ENCODE results near the gene DCTD.

The DCTD gene

DNA sequence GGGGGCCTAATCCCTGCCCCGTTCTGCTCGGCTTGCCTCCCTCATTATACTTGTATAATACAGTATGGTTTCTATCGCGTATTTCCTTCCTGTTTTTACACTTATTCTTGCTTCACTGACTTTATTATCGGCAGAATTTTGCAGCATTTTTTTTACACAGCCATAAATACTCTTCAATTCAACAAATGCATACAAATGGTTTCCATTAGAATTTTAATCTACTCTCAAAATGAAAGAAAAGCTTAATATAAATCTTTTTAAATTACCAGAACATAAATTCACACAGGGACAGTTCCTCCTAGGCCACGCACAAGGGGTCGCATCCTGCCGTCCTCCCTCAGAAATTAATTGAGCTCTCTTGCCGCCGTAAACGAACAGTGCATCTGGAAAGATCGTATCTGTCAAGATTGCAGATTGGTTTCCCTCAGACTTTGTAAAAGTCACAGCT, 42.9 kb downstream of the DCTD start:
- no peak for DNase-seq (ENCODE audit: extremely low read depth in 1 of 2, low read depth in 1 of 2)

GRCh38 chr4:182873726-182874125, 43.5 kb downstream of the DCTD start:
- DNase-seq (ENCODE audit: extremely low read depth in 1 of 2, low read depth in 1 of 2), result no peak

- no peak for DNase-seq (ENCODE audit: extremely low read depth in 1 of 2, low read depth in 1 of 2)
Observed at GRCh38 chr4:182873289-182873688, 43.9 kb downstream of the DCTD start.

- no peak for DNase-seq (ENCODE audit: extremely low read depth in 1 of 2, low read depth in 1 of 2)
Observed at GRCh38 chr4:182872886-182873285, 44.3 kb downstream of the DCTD start.

DNA sequence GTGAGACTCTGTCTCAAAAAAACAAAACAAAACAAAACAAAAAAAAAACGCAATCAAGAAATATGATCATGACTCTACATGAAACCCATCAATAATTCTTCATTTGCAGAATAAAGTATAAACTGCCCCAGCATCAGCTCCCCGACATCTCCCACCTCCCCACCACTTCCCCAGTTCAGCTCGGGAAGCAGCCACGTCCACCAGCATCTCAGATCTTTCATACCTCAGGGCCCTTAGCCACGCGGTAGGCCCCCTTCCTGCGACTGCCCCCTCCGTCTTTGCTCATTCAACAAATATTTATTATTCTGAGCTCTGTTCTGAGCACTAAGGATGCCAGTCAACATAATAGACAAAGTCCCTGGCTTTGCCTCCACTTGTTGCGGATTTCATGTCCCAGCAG, 45.6 kb downstream of the DCTD start:
- DNase-seq (ENCODE audit: extremely low read depth in 1 of 2, low read depth in 1 of 2), result no peak

- DNase-seq (ENCODE audit: extremely low read depth in 1 of 2, low read depth in 1 of 2), result no peak
Observed at GRCh38 chr4:182869697-182870096, 47.5 kb downstream of the DCTD start.

GRCh38 chr4:182866746-182867145, 50.4 kb downstream of the DCTD start:
- DNase-seq (ENCODE audit: extremely low read depth in 1 of 2, low read depth in 1 of 2), result no peak

DNA sequence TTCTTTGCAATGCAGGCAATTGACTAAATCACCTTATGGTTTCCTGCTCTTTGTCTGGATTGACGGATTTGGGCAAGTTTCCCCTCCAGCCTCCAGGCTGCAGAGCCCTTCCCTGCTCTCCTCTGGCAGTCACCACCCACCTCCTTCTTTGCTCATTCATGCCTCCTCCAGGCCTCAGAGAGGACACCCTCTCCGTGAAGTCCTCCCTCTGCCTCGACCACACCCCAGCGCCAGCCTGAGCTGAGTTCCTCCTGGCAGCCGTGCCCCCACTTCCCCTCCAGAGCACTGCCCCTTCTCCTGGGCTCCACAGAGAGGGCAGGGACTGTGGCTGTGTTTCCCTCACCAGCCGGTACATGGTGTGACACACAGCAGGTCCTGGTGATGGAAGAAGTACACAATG, 53.7 kb downstream of the DCTD start:
- DNase-seq (ENCODE audit: extremely low read depth in 1 of 2, low read depth in 1 of 2), result no peak

GRCh38 chr4:182862921-182863320, 54.3 kb downstream of the DCTD start:
- no peak for DNase-seq (ENCODE audit: extremely low read depth in 1 of 2, low read depth in 1 of 2)

DNA sequence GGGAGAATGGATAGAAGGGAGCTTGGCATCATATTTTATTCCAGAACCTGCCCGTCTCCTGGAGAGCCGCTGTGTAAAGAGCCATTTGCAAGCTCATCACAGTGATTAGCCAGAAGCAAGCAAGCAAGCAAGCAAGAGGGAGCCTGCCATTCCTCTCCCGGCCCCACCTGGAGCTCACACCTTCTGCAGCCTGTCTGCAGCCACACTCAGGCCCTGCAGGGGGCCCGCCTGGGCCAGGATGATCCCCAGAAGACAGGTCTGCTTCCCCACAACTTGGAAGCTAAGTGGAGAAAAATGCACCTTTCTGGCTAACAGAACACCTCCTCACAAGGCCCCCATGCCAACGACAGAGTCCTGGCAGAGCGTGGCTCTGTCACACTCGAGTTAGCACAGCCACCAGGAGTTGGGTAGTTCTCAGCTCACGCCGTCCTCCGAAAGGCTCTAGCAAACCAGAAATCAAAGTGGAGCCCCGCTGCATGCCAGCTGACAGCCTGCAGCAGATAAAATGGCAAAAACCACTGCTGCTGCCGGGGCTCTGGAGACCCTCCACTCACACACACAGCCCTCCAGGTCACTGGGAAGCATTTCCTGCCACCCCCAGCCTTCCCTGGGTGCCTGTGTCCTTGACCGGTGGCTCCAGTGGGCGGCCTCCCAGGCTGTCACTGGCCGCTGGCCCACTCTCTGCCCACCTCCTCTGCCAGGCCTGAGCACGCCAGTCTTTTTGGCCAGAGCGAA, 54.9 kb downstream of the DCTD start:
- DNase-seq (ENCODE audit: extremely low read depth in 1 of 2, low read depth in 1 of 2), result no peak

DNA sequence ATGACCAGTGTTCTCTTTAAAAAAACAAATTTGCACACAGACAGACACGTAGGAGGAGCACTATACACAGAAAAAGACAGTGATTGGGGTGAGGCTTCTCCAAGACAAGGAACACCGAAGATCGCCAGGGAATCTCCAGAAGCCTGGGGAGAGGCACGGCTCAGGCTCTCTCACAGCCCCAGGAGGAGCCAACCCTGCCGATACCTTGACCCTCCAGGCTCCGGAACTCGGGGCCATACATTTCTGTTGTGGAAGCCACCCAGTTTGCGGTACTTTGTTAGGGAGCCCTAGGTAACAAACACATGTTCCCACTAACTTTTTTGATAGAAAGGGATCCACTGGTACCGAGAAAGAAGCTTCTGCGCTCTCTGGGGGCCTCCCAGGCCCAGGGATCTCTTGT, 55.8 kb downstream of the DCTD start:
- no peak for DNase-seq (ENCODE audit: extremely low read depth in 1 of 2, low read depth in 1 of 2)

- no peak for DNase-seq (ENCODE audit: extremely low read depth in 1 of 2, low read depth in 1 of 2)
Observed at GRCh38 chr4:182859730-182860129, 57.5 kb downstream of the DCTD start.

GRCh38 chr4:182858711-182859110, 58.5 kb downstream of the DCTD start:
- DNase-seq (ENCODE audit: extremely low read depth in 1 of 2, low read depth in 1 of 2), result no peak

DNA sequence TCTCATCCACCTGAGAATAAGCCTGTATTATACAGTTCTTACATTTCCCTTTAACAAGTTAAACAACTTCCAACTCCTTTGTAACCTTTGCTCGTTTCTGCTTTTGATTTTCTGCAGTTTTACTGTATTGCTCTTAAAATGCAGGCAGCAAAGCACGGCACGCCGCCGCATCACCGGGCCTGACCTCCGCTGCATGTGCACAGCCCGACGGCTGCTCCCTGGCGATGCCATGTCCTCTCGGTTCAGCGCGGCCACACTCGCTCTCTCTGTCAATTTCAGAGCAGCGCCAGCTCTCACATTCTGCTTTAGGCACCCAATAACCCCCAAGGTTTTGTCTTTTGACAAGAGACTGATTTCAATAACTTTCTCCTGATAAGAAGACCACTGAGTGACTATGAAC, 60.3 kb downstream of the DCTD start:
- no peak for DNase-seq (ENCODE audit: extremely low read depth in 1 of 2, low read depth in 1 of 2)

DNA sequence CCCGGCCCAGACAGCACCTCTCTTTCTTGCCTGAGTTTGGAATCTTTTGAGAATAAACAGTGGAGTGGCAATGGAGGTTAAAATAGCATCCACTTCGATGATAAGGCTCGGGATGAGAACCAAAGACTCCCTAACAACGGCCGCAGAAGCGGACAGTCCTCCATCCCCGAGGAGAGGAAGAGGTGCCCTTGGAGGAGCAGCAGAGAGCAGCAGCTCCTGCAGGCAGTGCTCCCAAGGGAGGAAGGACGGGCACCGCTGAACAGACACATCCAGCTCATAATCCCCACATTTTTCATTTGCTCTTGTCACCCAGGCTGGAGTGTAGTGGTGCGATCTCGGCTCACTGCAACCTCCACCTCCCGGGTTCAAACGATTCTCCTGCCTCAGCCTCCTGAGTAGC, 61.3 kb downstream of the DCTD start:
- no peak for DNase-seq (ENCODE audit: extremely low read depth in 1 of 2, low read depth in 1 of 2)

DNA sequence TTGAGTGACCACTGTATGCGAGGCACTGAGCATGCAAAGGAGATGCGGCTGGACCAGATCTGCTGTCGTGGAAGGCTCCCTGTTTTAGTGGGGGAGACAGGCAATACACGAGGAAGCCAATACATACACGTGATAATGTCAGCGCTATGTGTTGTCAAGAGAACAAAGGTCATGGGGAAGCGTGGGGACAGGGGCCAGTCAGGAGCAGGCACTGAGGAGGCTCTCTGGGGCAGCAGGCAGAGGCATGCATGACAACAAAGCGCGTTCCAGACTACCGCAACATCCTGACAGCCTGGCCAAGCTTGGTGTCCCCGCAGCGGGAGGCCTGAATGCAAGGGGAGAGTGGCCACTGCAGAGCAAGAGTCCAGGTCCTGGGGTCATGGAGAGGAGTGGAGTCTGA, 61.9 kb downstream of the DCTD start:
- no peak for DNase-seq (ENCODE audit: extremely low read depth in 1 of 2, low read depth in 1 of 2)

- DNase-seq (ENCODE audit: extremely low read depth in 1 of 2, low read depth in 1 of 2), result no peak
Observed at GRCh38 chr4:182854466-182854865, 62.7 kb downstream of the DCTD start.

DNA sequence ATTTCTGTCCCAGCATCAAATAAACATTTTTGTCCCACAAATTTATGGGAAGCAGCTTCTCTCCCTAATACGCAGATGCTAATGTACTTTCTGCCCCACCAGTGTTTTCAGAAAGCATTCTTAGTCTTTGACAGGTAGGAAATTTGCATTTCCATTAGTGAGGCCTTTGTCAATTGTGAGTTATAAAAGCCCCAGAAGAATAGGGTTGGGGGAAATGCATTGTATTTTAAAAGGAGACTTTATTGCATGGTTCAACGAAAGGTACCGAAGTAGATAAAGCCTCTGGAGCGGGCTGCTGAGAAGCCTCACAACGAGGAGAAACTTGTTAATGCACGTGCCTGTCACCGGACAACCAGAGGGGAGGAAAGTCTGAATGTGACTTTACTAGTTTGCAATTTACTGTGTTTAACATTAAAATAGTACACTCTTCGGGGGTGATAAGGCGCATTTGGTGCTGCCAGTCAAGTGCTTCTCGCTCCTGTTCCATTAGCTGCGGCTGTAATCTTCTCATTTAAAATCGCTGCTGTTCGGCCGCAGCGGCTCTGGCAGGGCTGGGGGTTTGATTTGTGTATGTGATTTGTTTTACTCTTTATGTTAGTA, 63.4 kb downstream of the DCTD start:
- no peak for DNase-seq (ENCODE audit: extremely low read depth in 1 of 2, low read depth in 1 of 2)

- DNase-seq (ENCODE audit: extremely low read depth in 1 of 2, low read depth in 1 of 2), result no peak
Observed at GRCh38 chr4:182848685-182849084, 68.5 kb downstream of the DCTD start.

- no peak for DNase-seq (ENCODE audit: extremely low read depth in 1 of 2, low read depth in 1 of 2)
Observed at GRCh38 chr4:182847576-182848450, 69.4 kb downstream of the DCTD start.

DNA sequence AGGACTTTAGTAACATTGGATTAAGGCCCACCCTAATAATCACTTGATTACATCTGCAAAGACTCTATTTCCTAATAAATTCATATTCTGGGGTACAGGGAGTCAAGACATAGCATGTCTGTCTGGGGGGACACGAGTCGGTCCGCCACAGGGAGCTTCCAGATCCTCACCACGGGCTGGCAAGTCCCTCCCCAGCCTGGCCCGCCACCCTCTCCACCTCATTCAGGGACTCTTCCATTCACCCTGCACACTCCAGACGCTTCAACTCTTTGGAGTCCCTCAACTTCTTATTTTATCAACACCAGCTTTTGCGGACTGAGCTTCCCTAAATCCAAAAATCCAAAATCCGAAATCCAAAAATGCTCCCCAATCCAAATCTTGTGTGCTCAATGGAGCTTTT, 71.2 kb downstream of the DCTD start:
- DNase-seq (ENCODE audit: extremely low read depth in 1 of 2, low read depth in 1 of 2), result no peak

- DNase-seq (ENCODE audit: extremely low read depth in 1 of 2, low read depth in 1 of 2), result no peak
Observed at GRCh38 chr4:182845618-182846017, 71.6 kb downstream of the DCTD start.

All from activated CD8-positive, alpha-beta memory T cell treated with anti-CD3 and anti-CD28 coated beads for 1 hour (primary cell).